Measurements from ENCODE around the gene TBL1XR1.

DNA sequence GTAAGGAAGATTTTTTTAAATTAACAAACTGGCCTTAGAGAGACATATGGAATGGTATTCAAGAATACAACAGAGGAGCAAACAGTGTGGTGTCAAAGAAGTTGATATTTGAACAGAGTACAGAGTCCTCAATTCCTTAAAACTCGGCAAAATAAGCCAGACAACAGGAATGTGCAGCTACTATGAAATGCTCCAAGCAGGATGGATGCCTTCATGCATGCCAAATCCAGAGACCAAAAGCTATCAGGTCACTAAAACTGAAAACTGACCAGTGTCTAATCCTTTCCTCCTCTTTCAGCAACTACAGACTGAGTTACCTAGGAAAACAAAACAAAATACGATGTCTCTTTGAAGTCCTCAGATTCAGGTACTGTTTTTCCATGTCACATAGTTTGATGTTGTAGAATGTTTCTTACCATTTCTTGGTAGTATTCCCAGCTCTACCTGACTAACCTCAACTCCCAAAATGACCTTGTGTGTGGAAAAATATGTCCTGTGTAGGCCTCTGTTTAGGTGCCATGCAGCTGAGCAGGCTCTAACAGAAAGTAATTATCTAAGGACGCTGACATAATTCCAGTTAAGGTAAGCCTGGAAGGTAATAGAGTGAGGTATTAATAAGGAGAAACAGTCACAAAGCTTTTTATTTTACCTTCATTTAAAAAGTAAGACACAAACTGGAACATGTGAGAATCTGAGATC, 46.9 kb downstream of the TBL1XR1 start:
- TF ChIP-seq CREB1 (IDR thresholded peaks at IDR 0.05; ENCODE audit: low read depth) (no peak), EP300 (IDR thresholded peaks at IDR 0.05; ENCODE audit: borderline replicate concordance) (no peak), RAD21 (IDR thresholded peaks at IDR 0.05; ENCODE audit: low read depth) (no peak), NFIC (IDR thresholded peaks at IDR 0.05) (no peak), FOXM1 (IDR thresholded peaks at IDR 0.05; ENCODE audit: borderline replicate concordance, low read depth) (no peak)
- TF ChIP-seq, protein P1, sequence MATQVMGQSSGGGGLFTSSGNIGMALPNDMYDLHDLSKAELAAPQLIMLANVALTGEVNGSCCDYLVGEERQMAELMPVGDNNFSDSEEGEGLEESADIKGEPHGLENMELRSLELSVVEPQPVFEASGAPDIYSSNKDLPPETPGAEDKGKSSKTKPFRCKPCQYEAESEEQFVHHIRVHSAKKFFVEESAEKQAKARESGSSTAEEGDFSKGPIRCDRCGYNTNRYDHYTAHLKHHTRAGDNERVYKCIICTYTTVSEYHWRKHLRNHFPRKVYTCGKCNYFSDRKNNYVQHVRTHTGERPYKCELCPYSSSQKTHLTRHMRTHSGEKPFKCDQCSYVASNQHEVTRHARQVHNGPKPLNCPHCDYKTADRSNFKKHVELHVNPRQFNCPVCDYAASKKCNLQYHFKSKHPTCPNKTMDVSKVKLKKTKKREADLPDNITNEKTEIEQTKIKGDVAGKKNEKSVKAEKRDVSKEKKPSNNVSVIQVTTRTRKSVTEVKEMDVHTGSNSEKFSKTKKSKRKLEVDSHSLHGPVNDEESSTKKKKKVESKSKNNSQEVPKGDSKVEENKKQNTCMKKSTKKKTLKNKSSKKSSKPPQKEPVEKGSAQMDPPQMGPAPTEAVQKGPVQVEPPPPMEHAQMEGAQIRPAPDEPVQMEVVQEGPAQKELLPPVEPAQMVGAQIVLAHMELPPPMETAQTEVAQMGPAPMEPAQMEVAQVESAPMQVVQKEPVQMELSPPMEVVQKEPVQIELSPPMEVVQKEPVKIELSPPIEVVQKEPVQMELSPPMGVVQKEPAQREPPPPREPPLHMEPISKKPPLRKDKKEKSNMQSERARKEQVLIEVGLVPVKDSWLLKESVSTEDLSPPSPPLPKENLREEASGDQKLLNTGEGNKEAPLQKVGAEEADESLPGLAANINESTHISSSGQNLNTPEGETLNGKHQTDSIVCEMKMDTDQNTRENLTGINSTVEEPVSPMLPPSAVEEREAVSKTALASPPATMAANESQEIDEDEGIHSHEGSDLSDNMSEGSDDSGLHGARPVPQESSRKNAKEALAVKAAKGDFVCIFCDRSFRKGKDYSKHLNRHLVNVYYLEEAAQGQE (IDR thresholded peaks at IDR 0.05; ENCODE audit: low read depth) = no peak
- TF ChIP-seq, protein P2, sequence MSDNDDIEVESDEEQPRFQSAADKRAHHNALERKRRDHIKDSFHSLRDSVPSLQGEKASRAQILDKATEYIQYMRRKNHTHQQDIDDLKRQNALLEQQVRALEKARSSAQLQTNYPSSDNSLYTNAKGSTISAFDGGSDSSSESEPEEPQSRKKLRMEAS (IDR thresholded peaks at IDR 0.05) = no peak

All from Ishikawa (cell line).